ENCODE measurements around the gene NCAN. TPM values are rescaled to one million over a fixed set of nuclear protein-coding genes. Genes with fewer than 3 reads are reported as not detected.

Gene NCAN
- total and polyA plus RNA-seq, 2 experiments from 2014 or later = 0.03 TPM; not detected in 1

DNA sequence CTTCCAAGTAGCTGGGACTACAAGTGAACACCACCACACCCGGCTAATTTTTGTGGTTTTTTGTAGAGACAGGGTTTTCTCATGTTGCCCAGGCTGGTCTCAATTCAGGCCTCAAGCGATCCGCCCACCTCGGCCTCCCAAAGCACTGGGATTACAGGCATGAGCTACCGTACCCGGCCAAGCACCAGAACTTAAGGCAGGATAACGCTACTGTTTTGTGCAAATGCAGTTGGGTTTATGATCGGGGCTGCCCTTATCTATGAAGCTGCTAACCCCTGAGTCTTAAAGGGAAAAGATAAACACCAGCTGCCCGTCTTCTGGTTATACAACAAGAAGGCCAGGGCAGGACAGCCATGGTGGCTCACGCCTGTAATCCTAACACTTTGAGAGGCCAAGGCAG lies 73.9 kb downstream of the NCAN start:
- 49% methylated on average over 10 of the region's 10 CpGs for WGBS (ENCODE audit: low lambda C conversion rate, missing lambda C conversion rate)
- no peaks in the 10 kb centered on the region for H3K27me3 ChIP-seq
- no peaks in the 10 kb centered on the region for H3K9me3 ChIP-seq (ENCODE audit: low read depth)
- no peaks in the 10 kb centered on the region for H3K4me1 ChIP-seq (ENCODE audit: insufficient read depth)
- TF ChIP-seq EZH2 (IDR thresholded peaks at IDR 0.05; ENCODE audit: borderline replicate concordance) = no peak
- peak; percentile 63 for TF ChIP-seq EZH2phosphoT487 (IDR thresholded peaks at IDR 0.05; ENCODE audit: low read depth, severe bottlenecking, unreplicated experiment)
- H3K4me2 ChIP-seq = no peak overlapping the region
- no peak overlapping the region for H3K4me3 ChIP-seq
- peak; percentile 8 for DNase-seq (ENCODE audit: low spot score)
- no peak overlapping the region for H2AFZ ChIP-seq
- H4K20me1 ChIP-seq (ENCODE audit: insufficient read depth, poor library complexity, severe bottlenecking) = no peaks in the 10 kb centered on the region
- no peak overlapping the region for H3K27ac ChIP-seq
- no peaks in the 10 kb centered on the region for H3K36me3 ChIP-seq (replicated peaks; ENCODE audit: insufficient read depth, low read depth)
- no peaks in the 10 kb centered on the region for H3K79me2 ChIP-seq
- H3K9me2 ChIP-seq (replicated peaks; ENCODE audit: insufficient read depth) = no peaks in the 10 kb centered on the region

DNA sequence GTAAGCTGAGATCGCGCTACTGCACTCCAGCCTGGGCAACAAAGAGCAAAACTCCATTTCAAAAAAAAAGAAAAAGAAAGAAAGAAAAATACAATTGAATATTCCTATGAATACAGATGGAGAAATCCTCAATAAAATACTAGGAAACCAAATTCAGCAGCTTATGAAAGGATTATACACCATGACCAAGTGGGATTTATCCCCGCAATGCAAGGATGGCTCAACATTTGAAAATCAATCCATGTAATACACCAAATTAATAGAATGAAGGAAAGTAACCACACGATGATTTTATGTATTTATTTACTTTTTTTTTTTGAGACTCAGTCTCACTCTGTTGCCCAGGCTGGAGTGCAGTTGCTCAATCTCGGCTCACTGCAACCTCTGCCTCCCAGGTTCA lies 80.8 kb downstream of the NCAN start:
- TF ChIP-seq EZH2 (IDR thresholded peaks at IDR 0.05; ENCODE audit: borderline replicate concordance) (no peak), EZH2phosphoT487 (IDR thresholded peaks at IDR 0.05; ENCODE audit: low read depth, severe bottlenecking, unreplicated experiment) (no peak)
- TF ChIP-seq, protein P1, sequence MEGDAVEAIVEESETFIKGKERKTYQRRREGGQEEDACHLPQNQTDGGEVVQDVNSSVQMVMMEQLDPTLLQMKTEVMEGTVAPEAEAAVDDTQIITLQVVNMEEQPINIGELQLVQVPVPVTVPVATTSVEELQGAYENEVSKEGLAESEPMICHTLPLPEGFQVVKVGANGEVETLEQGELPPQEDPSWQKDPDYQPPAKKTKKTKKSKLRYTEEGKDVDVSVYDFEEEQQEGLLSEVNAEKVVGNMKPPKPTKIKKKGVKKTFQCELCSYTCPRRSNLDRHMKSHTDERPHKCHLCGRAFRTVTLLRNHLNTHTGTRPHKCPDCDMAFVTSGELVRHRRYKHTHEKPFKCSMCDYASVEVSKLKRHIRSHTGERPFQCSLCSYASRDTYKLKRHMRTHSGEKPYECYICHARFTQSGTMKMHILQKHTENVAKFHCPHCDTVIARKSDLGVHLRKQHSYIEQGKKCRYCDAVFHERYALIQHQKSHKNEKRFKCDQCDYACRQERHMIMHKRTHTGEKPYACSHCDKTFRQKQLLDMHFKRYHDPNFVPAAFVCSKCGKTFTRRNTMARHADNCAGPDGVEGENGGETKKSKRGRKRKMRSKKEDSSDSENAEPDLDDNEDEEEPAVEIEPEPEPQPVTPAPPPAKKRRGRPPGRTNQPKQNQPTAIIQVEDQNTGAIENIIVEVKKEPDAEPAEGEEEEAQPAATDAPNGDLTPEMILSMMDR (IDR thresholded peaks at IDR 0.05; ENCODE audit: poor library complexity) = no peak
- WGBS (ENCODE audit: low lambda C conversion rate, missing lambda C conversion rate) = 92% methylated on average over 5 of the region's 5 CpGs
- Histone ChIP-seq H3K79me2 (no peaks in the 10 kb centered on the region), H4K20me1 (ENCODE audit: insufficient read depth, poor library complexity, severe bottlenecking) (no peaks in the 10 kb centered on the region), H3K36me3 (replicated peaks; ENCODE audit: insufficient read depth, low read depth) (no peaks in the 10 kb centered on the region), H3K9me2 (replicated peaks; ENCODE audit: insufficient read depth) (no peaks in the 10 kb centered on the region), H3K4me1 (ENCODE audit: insufficient read depth) (no peaks in the 10 kb centered on the region), H3K27me3 (no peaks in the 10 kb centered on the region), H3K4me2 (no peak overlapping the region), H3K27ac (no peak overlapping the region), H3K9me3 (ENCODE audit: low read depth) (no peaks in the 10 kb centered on the region), H2AFZ (no peak overlapping the region), H3K4me3 (no peak overlapping the region)
- no peak for DNase-seq (ENCODE audit: low spot score)

DNA sequence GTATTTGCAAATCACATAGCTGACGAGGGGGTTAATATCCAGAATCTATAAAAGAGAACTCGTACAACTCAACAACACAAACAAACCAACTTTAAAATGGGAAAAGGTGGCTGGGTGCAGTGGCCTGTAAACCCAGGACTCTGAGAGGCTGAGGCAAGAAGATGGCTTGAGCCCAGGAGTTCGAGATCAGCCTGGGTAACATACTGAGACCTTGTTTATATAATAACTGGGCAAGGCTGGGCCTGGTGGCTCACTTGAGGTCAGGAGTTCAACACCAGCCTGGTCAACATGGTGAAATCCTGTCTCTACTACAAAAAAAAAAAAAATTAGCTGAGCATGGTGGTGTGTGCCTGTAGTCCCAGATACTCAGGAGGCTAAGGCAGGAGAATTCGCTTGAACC lies 83.2 kb downstream of the NCAN start:
- Histone ChIP-seq H3K27ac (no peak overlapping the region), H3K4me3 (no peak overlapping the region), H4K20me1 (ENCODE audit: insufficient read depth, poor library complexity, severe bottlenecking) (no peaks in the 10 kb centered on the region), H3K4me2 (no peak overlapping the region), H3K9me3 (ENCODE audit: low read depth) (no peaks in the 10 kb centered on the region), H3K9me2 (replicated peaks; ENCODE audit: insufficient read depth) (no peaks in the 10 kb centered on the region), H3K4me1 (ENCODE audit: insufficient read depth) (no peaks in the 10 kb centered on the region), H2AFZ (no peak overlapping the region), H3K36me3 (replicated peaks; ENCODE audit: insufficient read depth, low read depth) (no peaks in the 10 kb centered on the region), H3K79me2 (no peaks in the 10 kb centered on the region), H3K27me3 (no peaks in the 10 kb centered on the region)
- no peak for DNase-seq (ENCODE audit: low spot score)
- 92% methylated on average over 4 of the region's 4 CpGs for WGBS (ENCODE audit: low lambda C conversion rate, missing lambda C conversion rate)
- TF ChIP-seq EZH2 (IDR thresholded peaks at IDR 0.05; ENCODE audit: borderline replicate concordance) (no peak), EZH2phosphoT487 (IDR thresholded peaks at IDR 0.05; ENCODE audit: low read depth, severe bottlenecking, unreplicated experiment) (no peak)
- TF ChIP-seq, protein P1 (IDR thresholded peaks at IDR 0.05; ENCODE audit: poor library complexity) = no peak

DNA sequence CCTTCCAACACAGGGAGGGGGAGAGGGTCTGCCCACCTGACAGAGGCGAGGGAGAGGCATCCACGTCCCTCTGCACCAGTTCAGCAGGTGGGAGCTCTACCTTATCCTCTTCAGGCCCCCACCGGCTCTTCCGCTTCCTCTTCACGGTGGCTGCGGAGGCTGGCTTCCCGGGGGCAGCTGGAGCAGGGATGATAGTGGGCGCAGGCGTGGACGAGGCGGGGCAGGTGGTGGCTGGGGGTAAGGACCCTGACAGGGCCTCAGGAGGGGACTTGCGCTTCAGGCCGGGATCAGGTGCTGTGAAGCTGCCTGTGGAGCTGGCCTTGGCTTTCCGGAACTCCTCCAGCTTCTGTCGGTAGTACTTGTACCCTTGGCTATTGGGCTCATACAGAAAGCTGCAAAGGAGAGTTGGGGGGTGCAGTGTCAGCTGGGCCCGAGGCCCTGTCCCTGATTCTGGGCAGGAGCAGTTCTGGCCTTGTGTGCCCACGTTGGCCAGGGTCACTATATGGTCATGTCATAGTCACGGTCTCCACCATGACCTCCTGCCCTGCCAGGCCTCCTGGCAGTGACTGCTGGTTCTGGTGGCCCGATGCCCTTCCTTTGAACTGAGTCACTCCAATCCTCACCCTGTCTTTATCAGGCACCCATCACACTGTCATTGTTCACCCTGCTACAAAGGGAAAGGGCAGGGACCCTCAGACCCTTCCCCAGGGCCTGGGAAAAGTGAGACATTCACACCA lies 85.4 kb downstream of the NCAN start:
- 97% methylated on average over 19 of the region's 19 CpGs for WGBS (ENCODE audit: low lambda C conversion rate, missing lambda C conversion rate)
- no peaks in the 10 kb centered on the region for H3K9me2 ChIP-seq (replicated peaks; ENCODE audit: insufficient read depth)
- H3K36me3 ChIP-seq (replicated peaks; ENCODE audit: insufficient read depth, low read depth) = no peaks in the 10 kb centered on the region
- no peak overlapping the region for H3K4me3 ChIP-seq
- H3K27me3 ChIP-seq = no peaks in the 10 kb centered on the region
- H3K27ac ChIP-seq = no peak overlapping the region
- no peak overlapping the region for H3K4me2 ChIP-seq
- no peaks in the 10 kb centered on the region for H3K79me2 ChIP-seq
- no peaks in the 10 kb centered on the region for H3K4me1 ChIP-seq (ENCODE audit: insufficient read depth)
- H2AFZ ChIP-seq = no peak overlapping the region
- TF ChIP-seq EZH2phosphoT487 (IDR thresholded peaks at IDR 0.05; ENCODE audit: low read depth, severe bottlenecking, unreplicated experiment) = no peak
- no peaks in the 10 kb centered on the region for H4K20me1 ChIP-seq (ENCODE audit: insufficient read depth, poor library complexity, severe bottlenecking)
- DNase-seq (ENCODE audit: low spot score) = no peak
- no peaks in the 10 kb centered on the region for H3K9me3 ChIP-seq (ENCODE audit: low read depth)
